Activated CD4-positive, alpha-beta memory T cell treated with anti-CD3 and anti-CD28 coated beads for 36 hours (primary cell): ENCODE results near the gene SLC6A13. TPM values are rescaled to one million over a fixed set of nuclear protein-coding genes. Genes with fewer than 3 reads are reported as not detected.
"Not testable (repeated sequence)": the region's sequence is repeated elsewhere in the genome, so short reads cannot be mapped to it uniquely, and the experiment has no call there.

Source experiments
- CTCF ChIA-PET: fragments of 350-600 bp; sonication (Branson Sonifier 250); formaldehyde crosslinking; loops from one replicate; lab custom pipeline; 2021; ENCODE audit warnings: antibody characterized with exemption, inconsistent platforms; lab: Charles Lee
- POLR2A ChIA-PET: fragments of 350-600 bp; sonication (Branson Sonifier 250); formaldehyde crosslinking; loops from one replicate; lab custom pipeline; 2021; ENCODE audit warnings: antibody characterized with exemption; lab: Charles Lee
- DNase-seq: peaks from one replicate; pipeline ENCODE4 v3.0.0-alpha.2; 2020
- H3K27ac Mint-ChIP-seq: one replicate; pipeline ENCODE4 v1.8.0; 2021; ENCODE audit warnings: mixed read lengths
- H3K27me3 Mint-ChIP-seq: one replicate; pipeline ENCODE4 v1.8.0; 2021; ENCODE audit warnings: mixed read lengths
- H3K36me3 Mint-ChIP-seq: one replicate; pipeline ENCODE4 v1.8.0; 2021; ENCODE audit warnings: mixed read lengths
- H3K4me1 Mint-ChIP-seq: one replicate; pipeline ENCODE4 v1.8.0; 2021; ENCODE audit warnings: low read depth, mixed read lengths
- H3K4me3 Mint-ChIP-seq: one replicate; pipeline ENCODE4 v1.8.0; 2021; ENCODE audit warnings: mild to moderate bottlenecking, mixed read lengths
- H3K9me3 Mint-ChIP-seq: one replicate; pipeline ENCODE4 v1.8.0; 2021; ENCODE audit warnings: mixed read lengths
- intact Hi-C: fragments of 100-400 bp; cut with micrococcal nuclease; formaldehyde crosslinking; loops from one replicate; pipeline ENCODE4 v1.15.1; 2023
- total RNA-seq, 2 experiments: library from RNA; stranded (reverse); gene quantifications; one replicate each; pipeline ENCODE4 v1.2.3, GENCODE V29; 2021

The SLC6A13 gene
- under 1 TPM in 1 of 2 experiments, not detected in 1; 0.39 TPM for total RNA-seq

- intact Hi-C loops, result no loop called here
- no peak within 1 kb of the TSS for H3K27ac Mint-ChIP-seq
These were observed at the start of gene SLC6A13 for GRCh38 chr12:262817-263216. Gene SLC6A13 (minus strand): TSS chr12:262836. CDS start chr12:260052, 2,784 bp downstream.

DNA sequence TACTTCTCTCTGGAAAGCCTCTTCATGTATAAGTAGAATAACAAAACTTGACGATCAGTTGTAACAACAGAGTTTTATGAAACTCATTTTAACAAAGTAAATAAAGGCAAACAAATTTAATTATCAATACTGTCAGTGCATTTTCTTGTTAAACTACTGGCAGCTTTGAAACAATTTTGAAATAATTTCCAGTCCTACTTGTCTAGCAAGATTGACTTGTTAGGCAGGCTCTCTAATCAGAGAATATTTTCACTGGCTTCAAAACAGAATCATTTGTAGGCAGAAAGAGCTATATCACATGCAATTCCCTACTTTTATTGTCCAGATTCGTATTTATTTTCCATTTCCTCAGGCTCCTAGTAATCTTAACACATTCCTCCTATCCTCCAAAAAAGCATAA is 45.9 kb upstream of the SLC6A13 start:
- POLR2A ChIA-PET, result no interaction called here
- intact Hi-C loops, result no loop called here
- Mint-ChIP-seq H3K4me1 (peaks cover 13% of the 10 kb centered on the region), H3K9me3 (no peaks in the 10 kb centered on the region), H3K36me3 (peaks cover 69% of the 10 kb centered on the region), H3K27ac (no peak overlapping the region), H3K4me3 (no peak overlapping the region), H3K27me3 (no peaks in the 10 kb centered on the region)
- DNase-seq, result no peak
- CTCF ChIA-PET, result no interaction called here

More at GRCh38 chr12:262817-263216, at the start of gene SLC6A13:
- no peak for DNase-seq
- no peaks in the 10 kb centered on the region for H3K9me3 Mint-ChIP-seq
- no peak within 1 kb of the TSS for H3K4me3 Mint-ChIP-seq
- no peaks in the 10 kb centered on the region for H3K36me3 Mint-ChIP-seq
- POLR2A ChIA-PET, result no interaction called here
- CTCF ChIA-PET, result no interaction called here
- peaks cover 19% of the 10 kb centered on the region for H3K27me3 Mint-ChIP-seq
- no peaks in the 10 kb centered on the region for H3K4me1 Mint-ChIP-seq

DNA sequence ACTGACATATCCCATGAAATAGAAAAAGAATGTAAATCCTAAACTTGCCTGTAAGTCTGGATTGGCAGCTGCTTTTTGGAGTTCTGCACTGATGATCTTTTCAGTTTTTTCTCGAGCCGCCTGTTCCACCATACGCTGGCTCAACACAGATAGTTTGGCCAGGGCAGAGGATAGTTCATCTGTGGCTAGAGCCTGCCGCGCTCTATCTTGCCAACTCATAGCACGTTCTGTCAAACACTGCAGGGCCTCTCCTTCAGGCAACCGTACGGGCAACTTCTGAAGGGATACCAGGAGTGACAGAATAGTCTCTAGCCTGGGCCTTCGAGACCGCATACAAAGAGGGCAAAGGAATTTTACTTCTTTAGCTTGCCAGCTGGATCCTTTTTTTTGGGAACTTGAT is 44.8 kb upstream of the SLC6A13 start:
- ChIA-PET POLR2A (no interaction called here), CTCF (no interaction called here)
- H3K36me3 Mint-ChIP-seq, result peaks cover 73% of the 10 kb centered on the region
- intact Hi-C loops, result no loop called here
- DNase-seq, result no peak
- no peak overlapping the region for H3K27ac Mint-ChIP-seq
- H3K4me3 Mint-ChIP-seq, result no peak overlapping the region
- H3K9me3 Mint-ChIP-seq, result peaks cover 2% of the 10 kb centered on the region
- H3K27me3 Mint-ChIP-seq, result no peaks in the 10 kb centered on the region
- peaks cover 20% of the 10 kb centered on the region for H3K4me1 Mint-ChIP-seq

GRCh38 chr12:304805-305204 is 42.2 kb upstream of the SLC6A13 start:
- no peak for DNase-seq
- POLR2A ChIA-PET, result no interaction called here
- CTCF ChIA-PET, result no interaction called here
- H3K27ac Mint-ChIP-seq, result peak overlapping the region; percentile 0
- H3K9me3 Mint-ChIP-seq, result peaks cover 6% of the 10 kb centered on the region
- H3K27me3 Mint-ChIP-seq, result no peaks in the 10 kb centered on the region
- H3K36me3 Mint-ChIP-seq, result peaks cover 82% of the 10 kb centered on the region
- no peak overlapping the region for H3K4me3 Mint-ChIP-seq
- peaks cover 46% of the 10 kb centered on the region for H3K4me1 Mint-ChIP-seq
- intact Hi-C loops, result no loop called here

GRCh38 chr12:302766-303165 is 40.1 kb upstream of the SLC6A13 start:
- H3K4me3 Mint-ChIP-seq, POLR2A ChIA-PET, CTCF ChIA-PET, intact Hi-C loops, H3K27me3 Mint-ChIP-seq, DNase-seq: not testable (repeated sequence)
- Mint-ChIP-seq H3K9me3 (peaks cover 13% of the 10 kb centered on the region), H3K4me1 (peaks cover 61% of the 10 kb centered on the region), H3K27ac (peak overlapping the region; percentile 66), H3K36me3 (peaks cover 82% of the 10 kb centered on the region)

- DNase-seq, H3K4me3 Mint-ChIP-seq, H3K27me3 Mint-ChIP-seq: not testable (repeated sequence)
- POLR2A ChIA-PET, result interaction anchor here (1.6 kb wide), 1 partner anchor 14 kb away, joined by 6 read pairs; no protein-coding TSS in a partner anchor
- peak overlapping the region; percentile 79 for H3K27ac Mint-ChIP-seq
- CTCF ChIA-PET, result interaction anchor here (0.9 kb wide), 1 partner anchor 13 kb away, joined by 3 read pairs; no protein-coding TSS in a partner anchor
- H3K9me3 Mint-ChIP-seq, result peaks cover 13% of the 10 kb centered on the region
- intact Hi-C loops, result loop anchor here (1.0 kb wide), 1 partner anchor 13 kb away; no protein-coding TSS in a partner anchor
- peaks cover 61% of the 10 kb centered on the region for H3K4me1 Mint-ChIP-seq
- peaks cover 78% of the 10 kb centered on the region for H3K36me3 Mint-ChIP-seq
These were observed 37.5 kb upstream of the SLC6A13 start for GRCh38 chr12:300166-300565.

- peaks cover 83% of the 10 kb centered on the region for H3K36me3 Mint-ChIP-seq
- H3K4me1 Mint-ChIP-seq, result peaks cover 61% of the 10 kb centered on the region
- CTCF ChIA-PET, intact Hi-C loops, H3K4me3 Mint-ChIP-seq, H3K27me3 Mint-ChIP-seq, DNase-seq: not testable (repeated sequence)
- H3K9me3 Mint-ChIP-seq, result peaks cover 13% of the 10 kb centered on the region
- POLR2A ChIA-PET, result interaction anchor here (1.6 kb wide), 1 partner anchor 13 kb away, joined by 6 read pairs; no protein-coding TSS in a partner anchor
- peak overlapping the region; percentile 7 for H3K27ac Mint-ChIP-seq
These were observed 36.9 kb upstream of the SLC6A13 start for GRCh38 chr12:299511-299910.

GRCh38 chr12:298059-298458 is 35.4 kb upstream of the SLC6A13 start:
- H3K27me3 Mint-ChIP-seq, DNase-seq, POLR2A ChIA-PET, H3K4me3 Mint-ChIP-seq, intact Hi-C loops, H3K27ac Mint-ChIP-seq: not testable (repeated sequence)
- CTCF ChIA-PET, result interaction anchor here (0.9 kb wide), 1 partner anchor 12 kb away, joined by 3 read pairs; no protein-coding TSS in a partner anchor
- Mint-ChIP-seq H3K4me1 (peaks cover 50% of the 10 kb centered on the region), H3K36me3 (peaks cover 78% of the 10 kb centered on the region), H3K9me3 (peaks cover 13% of the 10 kb centered on the region)

GRCh38 chr12:295132-295531 is 32.5 kb upstream of the SLC6A13 start:
- ChIA-PET CTCF (no interaction called here), POLR2A (no interaction called here)
- no peak for DNase-seq
- Mint-ChIP-seq H3K4me1 (peaks cover 34% of the 10 kb centered on the region), H3K9me3 (peaks cover 7% of the 10 kb centered on the region), H3K27me3 (no peaks in the 10 kb centered on the region), H3K27ac (peak overlapping the region; percentile 28), H3K4me3 (no peak overlapping the region), H3K36me3 (peaks cover 67% of the 10 kb centered on the region)
- intact Hi-C loops, result no loop called here

GRCh38 chr12:293199-293598 is 30.6 kb upstream of the SLC6A13 start:
- intact Hi-C loops, result no loop called here
- Mint-ChIP-seq H3K4me1 (peaks cover 25% of the 10 kb centered on the region), H3K27me3 (no peaks in the 10 kb centered on the region), H3K36me3 (peaks cover 51% of the 10 kb centered on the region), H3K27ac (no peak overlapping the region), H3K4me3 (no peak overlapping the region), H3K9me3 (no peaks in the 10 kb centered on the region)
- POLR2A ChIA-PET, result no interaction called here
- DNase-seq, result no peak
- CTCF ChIA-PET, result no interaction called here

- Mint-ChIP-seq H3K36me3 (peaks cover 52% of the 10 kb centered on the region), H3K4me1 (peaks cover 34% of the 10 kb centered on the region), H3K9me3 (no peaks in the 10 kb centered on the region), H3K27me3 (no peaks in the 10 kb centered on the region), H3K4me3 (no peak overlapping the region), H3K27ac (peak overlapping the region; percentile 14)
- CTCF ChIA-PET, result interaction anchor here (0.9 kb wide), 1 partner anchor 9 kb away, joined by 3 read pairs; no protein-coding TSS in a partner anchor
- intact Hi-C loops, result no loop called here
- POLR2A ChIA-PET, result no interaction called here
- no peak for DNase-seq
These were observed 29.6 kb upstream of the SLC6A13 start for GRCh38 chr12:292186-292585.

DNA sequence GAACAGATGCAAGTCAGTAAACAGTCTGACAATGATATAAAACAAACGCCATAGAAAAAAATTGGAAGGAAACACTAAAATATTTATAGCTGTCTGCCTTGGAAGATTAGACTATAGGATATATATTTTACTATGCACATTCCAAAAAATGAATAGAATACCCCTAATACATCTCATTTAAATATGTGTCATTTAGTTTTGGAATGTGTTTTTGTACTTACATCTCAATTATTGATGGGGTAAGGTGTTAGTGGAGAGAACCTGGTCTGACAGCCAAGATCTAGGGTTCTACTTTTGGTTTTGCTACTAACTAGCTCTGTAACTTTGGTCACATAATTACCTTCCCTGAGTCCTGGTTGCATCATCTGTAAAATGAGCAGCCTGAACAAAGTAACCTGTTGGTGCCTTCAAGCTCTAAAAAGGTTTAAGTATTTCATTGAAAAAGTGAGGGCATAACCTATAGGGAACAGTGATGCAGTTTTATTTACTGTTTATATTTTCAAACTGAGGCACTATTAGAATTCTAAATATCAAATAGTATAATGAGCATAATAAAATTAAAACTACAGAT is 28.6 kb upstream of the SLC6A13 start:
- Mint-ChIP-seq H3K9me3 (no peaks in the 10 kb centered on the region), H3K36me3 (peaks cover 51% of the 10 kb centered on the region), H3K4me1 (peaks cover 43% of the 10 kb centered on the region), H3K27ac (no peak overlapping the region), H3K27me3 (no peaks in the 10 kb centered on the region), H3K4me3 (no peak overlapping the region)
- DNase-seq, result no peak
- CTCF ChIA-PET, result no interaction called here
- intact Hi-C loops, result no loop called here
- POLR2A ChIA-PET, result no interaction called here

DNA sequence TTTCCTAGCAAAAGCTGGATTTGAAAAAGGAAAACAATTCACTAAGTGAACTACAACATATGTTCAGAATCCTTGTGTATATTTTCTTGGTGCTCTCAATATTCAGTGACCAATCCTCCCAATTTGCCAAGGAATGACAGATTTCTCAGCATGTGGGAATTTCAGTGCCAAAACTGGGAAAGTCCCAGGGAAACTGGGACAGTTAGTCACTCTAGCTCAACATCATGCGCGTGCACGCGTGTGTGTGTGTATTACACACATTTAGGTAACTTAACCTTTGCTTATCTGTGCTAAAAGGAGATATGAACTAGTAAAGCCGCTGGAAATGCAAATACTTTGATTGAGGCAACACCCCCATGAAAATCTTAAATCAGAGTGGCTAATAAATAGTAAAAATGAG is 26.1 kb upstream of the SLC6A13 start:
- Mint-ChIP-seq H3K27me3 (no peaks in the 10 kb centered on the region), H3K27ac (no peak overlapping the region), H3K4me1 (peaks cover 60% of the 10 kb centered on the region), H3K9me3 (no peaks in the 10 kb centered on the region), H3K4me3 (no peak overlapping the region), H3K36me3 (peaks cover 54% of the 10 kb centered on the region)
- intact Hi-C loops, result loop anchor here (5.0 kb wide), 1 partner anchor 34 kb away; no protein-coding TSS in a partner anchor
- POLR2A ChIA-PET, result no interaction called here
- DNase-seq, result no peak
- CTCF ChIA-PET, result no interaction called here
